22Rv1 (cell line): ENCODE data around the gene ACAD10.

ENCODE experiments used
- CTCF ChIP-seq: fragments of 450-650 bp; IDR thresholded peaks from 2 replicates; pipeline ENCODE4 v1.5.1; 2017; ENCODE audit warnings: mild to moderate bottlenecking
- ZFX ChIP-seq: fragments of 450-650 bp; IDR thresholded peaks from 2 replicates; pipeline ENCODE4 v1.6.1; 2017; ENCODE audit warnings: antibody characterized with exemption, borderline replicate concordance

- TF ChIP-seq CTCF (no peak), ZFX (no peak)
These were observed 62.4 kb downstream of the ACAD10 start for GRCh38 chr12:111748151-111748672.
